ENCODE results near the gene TGFBR3.
"Not testable (repeated sequence)": the region's sequence is repeated elsewhere in the genome, so short reads cannot be mapped to it uniquely, and the experiment has no call there.

TGFBR3 gene

DNA sequence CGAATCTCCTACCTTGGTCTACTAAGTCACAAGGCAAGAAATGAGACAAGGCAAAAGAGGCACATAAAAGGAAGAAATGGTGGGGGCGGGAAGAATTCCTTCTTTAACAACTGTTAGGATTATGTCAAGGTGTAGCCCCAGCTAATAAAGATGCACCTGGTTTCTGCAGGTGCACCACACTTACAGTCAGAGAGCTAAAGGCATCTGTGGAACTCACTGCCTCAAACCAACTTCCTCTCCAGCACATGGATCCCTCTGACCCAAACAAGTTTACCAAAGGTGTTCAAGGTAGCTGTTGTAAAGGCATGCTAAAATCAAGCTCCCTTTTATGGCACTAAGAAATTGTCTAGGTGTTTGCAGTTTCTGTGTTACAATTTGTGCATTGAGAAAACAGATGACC, 38.1 kb downstream of the TGFBR3 start:
- DNase-seq (ENCODE audit: low spot score), result no peak

DNA sequence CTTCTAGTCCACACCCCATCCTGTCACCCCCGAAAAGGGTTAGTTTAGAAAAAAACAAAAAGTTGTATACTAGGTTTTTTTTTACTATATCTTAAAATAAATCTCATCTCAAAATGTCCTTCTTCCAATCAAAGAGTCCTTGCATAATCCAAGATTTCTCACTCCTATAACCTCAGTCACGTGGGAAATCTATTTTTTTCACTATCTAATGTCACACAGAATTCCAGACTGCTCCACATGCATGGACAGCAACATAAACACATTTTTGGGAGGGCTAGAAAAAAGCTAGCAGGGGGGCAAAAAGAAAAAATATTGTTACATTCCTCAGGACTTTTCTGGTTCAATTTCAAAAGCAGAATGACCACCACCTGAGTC, 39.3 kb downstream of the TGFBR3 start:
- DNase-seq (ENCODE audit: low spot score), result no peak

- peak; percentile 32 for DNase-seq (ENCODE audit: low spot score)
Measured at GRCh38 chr1:91846007-91846638, 39.8 kb downstream of the TGFBR3 start.

GRCh38 chr1:91844862-91845528, 41.0 kb downstream of the TGFBR3 start:
- no peak for DNase-seq (ENCODE audit: low spot score)

DNA sequence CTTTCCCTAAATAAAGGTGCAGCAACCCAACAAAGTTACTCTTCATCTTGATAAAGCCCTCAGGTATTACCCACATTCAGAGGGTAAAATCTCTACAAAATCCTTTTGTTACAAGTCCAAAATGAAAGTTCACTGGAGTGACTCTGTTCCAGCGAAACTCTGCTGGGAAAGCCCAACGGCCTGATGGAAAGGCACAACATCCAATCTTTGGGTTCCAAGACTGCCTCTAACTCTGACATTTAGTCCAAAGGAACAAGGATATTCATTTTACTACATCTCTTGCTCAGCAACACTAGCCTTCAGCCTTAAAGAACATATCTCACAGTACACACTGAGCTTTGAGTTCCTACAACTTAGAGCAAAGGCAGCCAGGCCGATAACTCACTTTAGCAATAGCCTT, 42.1 kb downstream of the TGFBR3 start:
- no peak for DNase-seq (ENCODE audit: low spot score)

- DNase-seq (ENCODE audit: low spot score), result no peak
Measured at GRCh38 chr1:91842563-91842962, 43.4 kb downstream of the TGFBR3 start.

GRCh38 chr1:91842056-91842455, 43.9 kb downstream of the TGFBR3 start:
- no peak for DNase-seq (ENCODE audit: low spot score)

DNA sequence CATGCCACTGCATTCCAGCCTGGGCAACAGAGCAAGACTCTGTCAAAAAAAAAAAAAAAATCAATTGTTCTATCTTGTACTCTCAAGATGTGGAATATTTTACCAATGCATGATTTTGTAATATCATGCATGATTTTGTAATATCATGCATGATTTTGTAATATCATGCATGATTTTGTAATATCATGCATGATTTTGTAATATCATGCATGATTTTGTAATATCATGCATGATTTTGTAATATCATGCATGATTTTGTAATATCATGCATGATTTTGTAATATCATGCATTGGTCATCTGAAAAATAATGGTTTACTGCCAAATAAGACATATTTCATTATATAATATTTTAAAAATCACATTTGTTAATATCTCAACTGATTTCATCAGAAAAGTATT, 45.7 kb downstream of the TGFBR3 start:
- DNase-seq (ENCODE audit: low spot score), result not testable (repeated sequence)

GRCh38 chr1:91836331-91837040, 49.5 kb downstream of the TGFBR3 start:
- no peak for DNase-seq (ENCODE audit: low spot score)

GRCh38 chr1:91835087-91835521, 50.8 kb downstream of the TGFBR3 start:
- no peak for DNase-seq (ENCODE audit: low spot score)

DNA sequence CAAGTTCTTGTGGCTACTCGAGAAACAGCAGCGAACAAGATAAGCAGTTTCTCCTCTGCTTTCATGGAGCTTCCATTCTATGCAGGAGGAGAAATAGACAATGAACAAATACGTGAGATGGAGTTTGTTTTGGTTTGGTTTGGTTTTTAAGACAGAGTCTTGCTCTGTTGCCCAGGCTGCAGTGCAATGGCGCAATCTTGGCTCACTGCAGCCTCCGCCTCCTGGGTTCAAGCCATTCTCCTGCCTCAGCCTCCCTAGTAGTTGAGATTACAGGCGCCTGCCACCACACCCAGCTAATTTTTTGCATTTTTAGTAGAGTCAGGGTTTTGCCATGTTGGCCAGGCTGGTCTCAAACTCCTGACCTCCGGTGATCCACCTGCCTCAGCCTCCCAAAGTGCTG, 51.4 kb downstream of the TGFBR3 start:
- DNase-seq (ENCODE audit: low spot score), result not testable (repeated sequence)

DNA sequence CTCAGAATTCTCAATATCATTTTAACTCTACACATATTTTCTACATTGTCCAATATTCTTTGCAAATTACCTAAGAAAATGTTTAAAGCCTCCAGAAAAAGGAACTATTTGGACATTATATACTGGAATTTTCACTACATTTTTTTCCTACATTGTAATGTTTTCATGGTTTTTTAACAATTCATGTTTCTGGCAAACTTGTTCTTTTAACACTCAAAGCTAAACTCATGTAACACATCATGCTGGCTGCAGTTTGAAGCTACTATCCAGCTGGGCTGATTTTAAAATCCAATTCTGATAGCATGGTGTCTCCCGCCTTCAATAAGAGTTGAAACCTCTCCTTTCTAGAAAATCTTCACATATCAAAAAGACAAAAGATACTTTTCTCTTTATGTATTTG, 52.0 kb downstream of the TGFBR3 start:
- no peak for DNase-seq (ENCODE audit: low spot score)

DNA sequence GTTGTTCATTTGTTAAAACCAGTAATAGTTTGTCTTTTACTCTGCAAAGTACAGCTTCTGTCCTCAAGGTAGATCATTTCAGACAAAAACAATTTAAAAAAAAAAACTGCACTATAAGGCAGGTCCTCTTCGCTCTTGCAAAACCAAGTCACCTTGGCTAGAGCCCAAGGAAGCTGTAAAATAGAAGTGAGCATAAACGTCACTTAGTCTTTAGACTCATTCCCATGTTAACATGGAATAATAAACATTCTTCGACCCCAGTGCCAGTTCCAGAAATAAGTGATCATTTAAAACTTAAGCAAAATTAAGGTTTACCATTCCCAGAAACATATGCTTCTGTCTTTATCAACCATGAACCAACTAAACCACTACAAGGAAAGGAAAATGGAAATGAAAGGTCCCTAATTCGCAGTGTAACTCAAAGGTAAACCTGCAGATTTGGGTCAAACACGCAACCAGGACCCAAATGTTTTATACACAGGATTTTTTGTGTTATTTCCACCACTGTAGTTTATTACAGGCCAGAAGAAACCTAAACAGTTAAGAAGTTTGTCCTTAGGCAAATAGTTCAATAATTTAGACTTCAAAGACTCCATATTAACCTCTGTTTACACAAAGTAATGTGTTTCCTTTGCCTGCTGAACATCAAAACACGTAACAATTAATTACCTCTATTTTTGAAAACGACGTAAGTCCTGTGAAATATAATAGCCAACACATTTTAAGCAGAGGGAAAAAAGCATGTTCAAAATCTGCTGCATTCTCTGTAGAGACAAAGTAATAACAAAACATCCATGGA, 54.6 kb downstream of the TGFBR3 start:
- no peak for DNase-seq (ENCODE audit: low spot score)

- DNase-seq (ENCODE audit: low spot score), result no peak
Measured at GRCh38 chr1:91830242-91831131, 55.5 kb downstream of the TGFBR3 start.

DNA sequence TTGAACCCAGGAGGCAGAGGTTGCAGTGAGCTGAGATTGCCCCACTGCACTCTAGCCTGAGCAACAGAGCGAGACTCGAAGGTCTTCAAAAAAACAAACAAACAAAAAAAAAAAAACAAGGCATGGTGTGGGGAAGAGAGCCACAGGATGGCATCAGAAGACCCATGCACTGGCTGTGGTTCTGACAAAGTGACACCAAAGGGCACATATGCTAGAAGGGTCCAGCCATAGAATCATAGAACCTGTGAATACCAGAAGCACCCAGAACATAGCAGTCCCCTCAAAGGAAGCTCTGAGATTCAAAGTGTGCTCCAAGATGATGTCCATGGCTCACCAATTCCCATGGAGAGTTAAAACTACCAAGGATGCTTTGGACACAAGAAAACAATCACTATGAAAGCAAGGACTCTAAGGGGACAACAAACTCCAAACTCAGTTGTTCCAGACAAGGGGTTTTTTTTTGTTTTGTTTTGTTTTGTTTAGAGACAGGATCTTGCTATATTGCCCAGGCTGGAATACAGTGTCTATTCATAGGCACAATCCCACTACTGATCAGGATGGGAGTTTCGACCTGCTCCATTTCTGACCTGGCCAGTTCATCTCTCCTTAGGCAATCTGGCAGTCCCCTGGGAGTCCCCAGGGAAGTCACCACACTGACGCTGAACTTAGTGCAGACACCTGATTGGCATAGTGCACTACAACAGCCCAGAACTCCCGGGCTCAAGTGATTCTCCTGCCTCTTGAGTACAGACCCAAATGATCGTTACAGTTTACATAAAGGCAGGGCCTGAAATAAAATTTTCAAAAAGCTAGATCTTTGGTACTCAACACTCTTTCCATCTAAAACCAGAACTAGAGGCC, 56.4 kb downstream of the TGFBR3 start:
- no peak for DNase-seq (ENCODE audit: low spot score)

DNA sequence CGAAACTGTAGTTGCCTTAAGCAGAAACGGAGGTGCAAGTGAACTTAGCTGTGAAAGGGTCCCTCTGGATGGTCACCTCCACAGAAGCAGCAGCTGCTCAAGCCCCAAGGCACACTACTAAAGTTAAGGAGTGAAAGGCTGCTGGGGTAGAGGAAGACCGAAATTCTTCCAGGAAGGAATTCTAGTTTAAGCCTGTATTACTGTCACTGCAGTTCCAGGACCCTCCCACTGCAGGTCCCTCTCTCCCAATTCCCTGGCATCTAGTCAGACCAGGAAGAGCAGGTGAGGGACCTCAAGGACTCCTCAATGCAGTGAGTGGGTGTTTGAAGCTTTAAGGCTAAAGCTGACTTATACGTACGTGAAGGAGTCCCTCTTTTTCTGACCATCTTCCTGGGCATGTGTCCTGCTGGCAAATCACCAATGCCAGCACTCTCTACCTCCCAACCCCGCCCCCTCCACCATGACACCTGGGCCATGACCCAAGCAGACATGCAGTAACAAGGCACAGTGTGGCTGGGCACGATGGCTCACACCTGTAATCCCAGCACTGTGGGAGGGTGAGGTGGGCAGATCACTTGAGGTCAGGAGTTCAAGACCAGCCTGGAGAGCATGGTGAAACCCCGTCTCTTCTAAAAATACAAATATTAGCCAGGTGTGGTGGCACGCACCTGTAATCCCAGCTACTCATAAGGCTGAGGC, 57.2 kb downstream of the TGFBR3 start:
- DNase-seq (ENCODE audit: low spot score), result no peak

DNA sequence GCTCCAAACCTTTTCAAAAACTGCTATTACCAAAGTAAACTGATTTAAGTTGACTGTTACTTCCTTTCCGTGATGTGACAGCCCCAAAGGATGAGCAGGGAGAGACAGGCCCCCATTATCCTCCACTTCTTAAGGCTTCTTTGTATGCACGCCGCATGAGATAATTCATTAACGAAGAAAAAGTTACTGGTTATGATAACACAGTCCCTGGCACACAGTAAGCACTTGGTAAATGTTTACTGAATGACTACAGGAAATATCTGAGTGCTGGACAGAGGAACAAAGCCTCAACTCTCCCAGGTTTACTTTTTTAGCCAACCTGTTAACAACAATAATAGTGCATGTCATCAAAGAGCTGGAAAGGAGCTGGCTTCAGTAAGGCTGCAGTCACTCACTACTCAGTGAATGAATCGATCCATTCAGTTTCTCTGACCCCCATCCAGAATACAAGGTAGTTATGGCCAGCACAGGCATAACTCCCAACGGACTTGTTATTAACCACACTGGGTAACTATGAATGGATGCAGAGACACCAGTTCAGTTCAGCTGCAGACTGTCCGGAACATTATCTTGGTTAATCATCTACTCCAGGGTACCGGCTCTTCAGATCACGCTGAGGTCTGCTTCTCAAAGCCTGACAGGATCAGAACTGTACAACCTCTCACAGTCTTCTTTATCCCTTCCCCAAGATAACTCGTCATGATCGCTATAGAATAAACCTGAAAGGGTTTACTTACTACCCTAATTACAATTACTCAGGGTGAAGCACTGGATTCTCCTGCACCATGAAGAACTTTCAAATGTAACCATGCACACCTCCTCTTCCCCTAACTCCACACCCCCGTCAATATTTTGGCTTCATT, 58.3 kb downstream of the TGFBR3 start:
- DNase-seq (ENCODE audit: low spot score), result no peak

DNA sequence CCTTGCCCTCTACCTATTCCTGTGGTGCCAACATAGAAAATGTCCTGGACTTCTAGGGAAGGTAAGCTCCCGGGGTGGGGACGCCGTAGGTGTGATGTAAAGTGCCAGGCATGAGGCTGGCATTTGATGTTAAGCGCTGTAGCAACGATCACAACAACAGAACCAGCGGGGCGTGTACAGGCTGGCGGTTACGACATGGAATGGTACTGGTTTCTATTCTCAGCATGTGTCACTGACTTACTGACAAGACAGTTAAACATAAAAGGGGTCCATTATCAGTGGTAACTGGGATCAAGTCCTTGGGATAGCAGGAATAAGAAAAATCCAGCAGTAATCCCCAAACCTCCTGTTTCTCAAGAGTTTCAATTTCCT, 58.9 kb downstream of the TGFBR3 start:
- DNase-seq (ENCODE audit: low spot score), result no peak

DNA sequence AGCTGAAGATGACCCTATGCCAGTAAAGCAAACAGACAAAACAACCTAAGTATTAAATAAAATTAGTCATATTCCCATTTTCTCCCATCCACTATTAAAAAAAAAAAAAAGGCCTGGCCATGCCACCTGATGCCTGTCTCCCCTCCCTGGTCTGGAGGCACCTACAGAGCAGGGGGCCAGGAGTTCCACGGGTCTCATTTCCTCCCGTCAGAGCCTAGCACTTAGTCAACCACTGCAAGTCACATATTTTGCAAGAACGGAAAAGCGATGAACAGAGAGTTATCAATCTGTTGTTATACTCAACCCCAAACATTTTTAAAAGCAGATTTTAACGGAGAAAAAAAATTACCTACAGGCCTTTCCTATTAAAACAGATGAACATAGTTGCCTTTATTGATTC, 59.3 kb downstream of the TGFBR3 start:
- DNase-seq (ENCODE audit: low spot score), result no peak

Measured in NAMALWA (cell line).